CD14-positive monocyte (primary cell): Measurements from ENCODE around the gene SDK1. TPM values are rescaled to one million over a fixed set of nuclear protein-coding genes. Genes with fewer than 3 reads are reported as not detected.

ENCODE experiments used
- DNase-seq, 3 donors: peaks; one replicate each; pipeline ENCODE4 v3.0.0-alpha.2; 2011 to 2022
- H2AFZ ChIP-seq: 2 replicates; pipeline ENCODE4 v1.6.0; 2012; ENCODE audit warnings: mild to moderate bottlenecking, low read depth, low read length, inconsistent platforms; ENCODE audit not compliant: insufficient read depth, poor library complexity, severe bottlenecking
- H3K27ac ChIP-seq, 2 donors: 1 replicate in 1 of 2; 2 replicates in 1 of 2; pipeline ENCODE4 v1.5.1; 2012 to 2013; ENCODE audit warnings: low read length in 2 of 2, control low read depth in 1 of 2, inconsistent platforms in 1 of 2, low read depth in 1 of 2, mild to moderate bottlenecking in 1 of 2
- H3K27me3 ChIP-seq, 2 donors: one replicate each; pipeline versions ENCODE4 v1.6.0 to v1.6.1; 2011 to 2013; ENCODE audit warnings: low read length in 2 of 2; ENCODE audit not compliant: control insufficient read depth in 2 of 2, insufficient read depth in 2 of 2
- H3K36me3 ChIP-seq, 2 donors: replicated peaks in 1 of 2; 1 replicate in 1 of 2; 2 replicates in 1 of 2; pipeline versions ENCODE4 v1.5.1 to v1.6.1; 2012 to 2013; ENCODE audit warnings: low read length in 2 of 2, control low read depth in 1 of 2, inconsistent platforms in 1 of 2, mild to moderate bottlenecking in 1 of 2; ENCODE audit not compliant: insufficient read depth in 2 of 2, control insufficient read depth in 1 of 2
- H3K4me1 ChIP-seq, 2 donors: 1 replicate in 1 of 2; 2 replicates in 1 of 2; pipeline versions ENCODE4 v1.5.1 to v1.6.1; 2012 to 2013; ENCODE audit warnings: low read length in 2 of 2, control low read depth in 1 of 2, inconsistent platforms in 1 of 2, mild to moderate bottlenecking in 1 of 2, moderate library complexity in 1 of 2; ENCODE audit not compliant: insufficient read depth in 2 of 2, control insufficient read depth in 1 of 2
- H3K4me2 ChIP-seq: replicated peaks from 2 replicates; pipeline ENCODE3; 2012; ENCODE audit warnings: low read length, moderate library complexity, mild to moderate bottlenecking; ENCODE audit not compliant: poor library complexity, severe bottlenecking; ENCODE audit errors: extremely low read depth
- H3K4me3 ChIP-seq, 3 experiments: fragments of 200-600 bp in 1 of 3; sonication (generic) in 1 of 3; replicated peaks in 1 of 3; 1 replicate in 2 of 3; 2 replicates in 1 of 3; pipeline ENCODE4 v1.5.1; 2011 to 2013; ENCODE audit warnings: low read length in 3 of 3, mild to moderate bottlenecking in 3 of 3, control low read depth in 2 of 3, low read depth in 2 of 3, inconsistent platforms in 1 of 3, moderate library complexity in 1 of 3
- H3K79me2 ChIP-seq: 2 replicates; pipeline ENCODE4 v1.6.0; 2012; ENCODE audit warnings: mild to moderate bottlenecking, control low read depth, inconsistent platforms, low read length, moderate library complexity; ENCODE audit not compliant: insufficient read depth
- H3K9ac ChIP-seq: 2 replicates; pipeline ENCODE4 v1.6.0; 2017; ENCODE audit warnings: low read length, mild to moderate bottlenecking; ENCODE audit not compliant: insufficient read depth, poor library complexity, severe bottlenecking
- H3K9me3 ChIP-seq, 2 donors: replicated peaks in 1 of 2; 1 replicate in 1 of 2; 2 replicates in 1 of 2; pipeline versions ENCODE4 v1.5.1 to v1.6.1; 2012 to 2013; ENCODE audit warnings: low read length in 2 of 2, control low read depth in 1 of 2; ENCODE audit not compliant: control insufficient read depth in 1 of 2, insufficient read depth in 1 of 2
- H4K20me1 ChIP-seq: 2 replicates; pipeline ENCODE4 v1.6.0; 2012; ENCODE audit warnings: mild to moderate bottlenecking, low read length, control low read depth, moderate library complexity; ENCODE audit not compliant: insufficient read depth
- H3K27ac Mint-ChIP-seq, 7 donors: one replicate each; pipeline ENCODE4 v1.8.0; 2020; ENCODE audit warnings: mild to moderate bottlenecking in 7 of 7, mixed read lengths in 7 of 7, moderate library complexity in 6 of 7, inconsistent platforms in 2 of 7
- H3K27me3 Mint-ChIP-seq, 3 donors: one replicate each; pipeline ENCODE4 v1.8.0; 2021 to 2022; ENCODE audit warnings: low read depth in 3 of 3, mild to moderate bottlenecking in 3 of 3, mixed read lengths in 3 of 3, moderate library complexity in 3 of 3, inconsistent platforms in 1 of 3
- H3K36me3 Mint-ChIP-seq, 2 donors: one replicate each; pipeline ENCODE4 v1.8.0; 2020; ENCODE audit warnings: mixed read lengths in 2 of 2, inconsistent platforms in 1 of 2, mild to moderate bottlenecking in 1 of 2
- H3K4me1 Mint-ChIP-seq: one replicate; pipeline ENCODE4 v1.8.0; 2020; ENCODE audit warnings: mild to moderate bottlenecking, mixed read lengths
- H3K4me3 Mint-ChIP-seq, 2 donors: one replicate each; pipeline ENCODE4 v1.8.0; 2020; ENCODE audit warnings: mild to moderate bottlenecking in 2 of 2, mixed read lengths in 2 of 2, moderate library complexity in 1 of 2
- H3K9me3 Mint-ChIP-seq, 7 donors: one replicate each; pipeline ENCODE4 v1.8.0; 2020 to 2022; ENCODE audit warnings: mixed read lengths in 7 of 7, mild to moderate bottlenecking in 6 of 7, moderate library complexity in 6 of 7, inconsistent platforms in 2 of 7
- WGBS: methylation state at CpG from one replicate; pipeline ENCODE4 v1.1.5; 2013; ENCODE audit warnings: missing lambda C conversion rate; ENCODE audit not compliant: insufficient coverage; 5-methylcytosine and 5-hydroxymethylcytosine counted together
- intact Hi-C, 2 donors: fragments of 100-400 bp; cut with micrococcal nuclease; formaldehyde crosslinking; loops; one replicate each; pipeline versions ENCODE4 v1.15.0 to v1.15.1; 2023
- polyA plus RNA-seq, 3 donors: library from polyadenylated mRNA; depleted of rRNA in 1 of 3; unstranded in 2 of 3; stranded (reverse) in 1 of 3; fragments of 300-500 nt in 2 of 3; fragments of >200 nt in 1 of 3; fragmentation: Illumina TruSeq in 2 of 3; gene quantifications; 1 replicate in 2 of 3; 2 replicates in 1 of 3; pipeline ENCODE4 v1.2.3, GENCODE V29; 2012 to 2021
- TF ChIP-seq, protein P1 (sequence below): fragments of 200-600 bp; IDR thresholded peaks from one replicate; pipeline ENCODE4 v1.8.0; 2022; ENCODE audit warnings: antibody characterized with exemption, mild to moderate bottlenecking

SDK1 gene
- polyA plus RNA-seq, 3 donors = 0.01 TPM; not detected in 2

DNA sequence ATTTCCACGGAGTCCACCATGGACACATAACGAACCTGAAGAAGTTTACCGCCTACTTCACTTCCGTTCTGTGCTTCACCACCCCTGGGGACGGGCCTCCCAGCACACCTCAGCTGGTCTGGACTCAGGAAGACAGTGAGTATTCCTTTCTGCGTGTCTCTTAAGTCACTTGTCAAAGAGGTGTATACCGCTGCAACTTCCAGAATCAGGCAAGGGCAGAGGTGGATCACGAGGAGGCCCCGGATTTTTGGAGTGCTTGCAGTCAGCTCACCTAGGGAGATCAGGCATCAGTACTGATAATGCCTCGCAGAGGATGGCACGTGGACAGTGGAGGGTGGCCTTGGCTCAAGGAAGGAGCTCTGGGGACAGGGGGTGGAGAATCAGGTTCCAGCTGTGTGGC, 750.6 kb downstream of the SDK1 start:
- peaks cover 1 to 4% (median 2%) of the 10 kb centered on the region in 3 donors for H3K27me3 Mint-ChIP-seq
- H3K36me3 Mint-ChIP-seq = no peaks in the 10 kb centered on the region
- Histone ChIP-seq H3K27ac (no peak overlapping the region), H4K20me1 (no peaks in the 10 kb centered on the region), H3K36me3 (no peaks in the 10 kb centered on the region), H3K4me1 (no peaks in the 10 kb centered on the region), H3K4me3 (no peak overlapping the region), H3K27me3 (no peaks in the 10 kb centered on the region), H2AFZ (no peak overlapping the region), H3K9ac (no peak overlapping the region), H3K79me2 (no peaks in the 10 kb centered on the region), H3K4me2 (no peak overlapping the region), H3K9me3 (peaks cover 0 to 12% of the 10 kb centered on the region in 2 donors)
- intact Hi-C loops = no loop called here
- H3K4me1 Mint-ChIP-seq = peaks cover 6% of the 10 kb centered on the region
- H3K9me3 Mint-ChIP-seq = peaks cover 6 to 13% (median 11%) of the 10 kb centered on the region in 7 donors
- no peak overlapping the region for H3K27ac Mint-ChIP-seq
- H3K4me3 Mint-ChIP-seq = no peak overlapping the region
- DNase-seq = no peak
- WGBS = 92% methylated on average over 9 of the region's 11 CpGs
- TF ChIP-seq, protein P1, sequence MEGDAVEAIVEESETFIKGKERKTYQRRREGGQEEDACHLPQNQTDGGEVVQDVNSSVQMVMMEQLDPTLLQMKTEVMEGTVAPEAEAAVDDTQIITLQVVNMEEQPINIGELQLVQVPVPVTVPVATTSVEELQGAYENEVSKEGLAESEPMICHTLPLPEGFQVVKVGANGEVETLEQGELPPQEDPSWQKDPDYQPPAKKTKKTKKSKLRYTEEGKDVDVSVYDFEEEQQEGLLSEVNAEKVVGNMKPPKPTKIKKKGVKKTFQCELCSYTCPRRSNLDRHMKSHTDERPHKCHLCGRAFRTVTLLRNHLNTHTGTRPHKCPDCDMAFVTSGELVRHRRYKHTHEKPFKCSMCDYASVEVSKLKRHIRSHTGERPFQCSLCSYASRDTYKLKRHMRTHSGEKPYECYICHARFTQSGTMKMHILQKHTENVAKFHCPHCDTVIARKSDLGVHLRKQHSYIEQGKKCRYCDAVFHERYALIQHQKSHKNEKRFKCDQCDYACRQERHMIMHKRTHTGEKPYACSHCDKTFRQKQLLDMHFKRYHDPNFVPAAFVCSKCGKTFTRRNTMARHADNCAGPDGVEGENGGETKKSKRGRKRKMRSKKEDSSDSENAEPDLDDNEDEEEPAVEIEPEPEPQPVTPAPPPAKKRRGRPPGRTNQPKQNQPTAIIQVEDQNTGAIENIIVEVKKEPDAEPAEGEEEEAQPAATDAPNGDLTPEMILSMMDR = no peak

DNA sequence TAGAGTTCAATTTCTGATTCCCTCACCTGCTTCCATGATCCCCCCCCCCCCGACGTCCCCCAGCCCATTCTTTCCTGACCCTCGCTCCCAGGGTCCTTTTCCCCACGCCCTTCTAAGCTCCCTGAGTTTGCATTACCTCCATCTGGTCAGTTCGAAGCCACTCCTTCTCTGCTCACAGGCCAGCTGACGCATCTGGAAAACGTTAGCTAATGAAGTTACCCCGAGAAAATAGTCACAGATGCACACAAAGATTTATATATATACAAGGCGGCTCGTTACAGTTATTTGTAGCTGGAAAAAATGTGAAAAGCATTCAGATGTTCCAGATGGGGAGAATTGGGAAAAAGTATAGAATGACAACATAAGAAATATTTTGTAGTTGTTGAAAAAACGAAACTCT, 751.1 kb downstream of the SDK1 start:
- H3K4me3 ChIP-seq = no peak overlapping the region
- peaks cover 1 to 4% (median 2%) of the 10 kb centered on the region in 3 donors for H3K27me3 Mint-ChIP-seq
- H3K79me2 ChIP-seq = no peaks in the 10 kb centered on the region
- WGBS = 60% methylated on average over 1 of the region's 11 CpGs
- H3K9me3 Mint-ChIP-seq = peaks cover 6 to 17% (median 11%) of the 10 kb centered on the region in 7 donors
- no peaks in the 10 kb centered on the region for H3K36me3 Mint-ChIP-seq
- no peak overlapping the region for H3K4me3 Mint-ChIP-seq
- DNase-seq = no peak
- intact Hi-C loops = no loop called here
- peaks cover 6% of the 10 kb centered on the region for H3K4me1 Mint-ChIP-seq
- H3K27ac Mint-ChIP-seq = no peak overlapping the region
- H2AFZ ChIP-seq = no peak overlapping the region
- H4K20me1 ChIP-seq = no peaks in the 10 kb centered on the region
- no peaks in the 10 kb centered on the region for H3K36me3 ChIP-seq
- TF ChIP-seq, protein P1 = no peak
- no peak overlapping the region for H3K27ac ChIP-seq
- H3K27me3 ChIP-seq = no peaks in the 10 kb centered on the region
- no peak overlapping the region for H3K4me2 ChIP-seq
- H3K4me1 ChIP-seq = no peaks in the 10 kb centered on the region
- no peak overlapping the region for H3K9ac ChIP-seq
- peaks cover 0 to 16% of the 10 kb centered on the region in 2 donors for H3K9me3 ChIP-seq
